Measurements from ENCODE around the gene TMEM184B.

Gene TMEM184B

DNA sequence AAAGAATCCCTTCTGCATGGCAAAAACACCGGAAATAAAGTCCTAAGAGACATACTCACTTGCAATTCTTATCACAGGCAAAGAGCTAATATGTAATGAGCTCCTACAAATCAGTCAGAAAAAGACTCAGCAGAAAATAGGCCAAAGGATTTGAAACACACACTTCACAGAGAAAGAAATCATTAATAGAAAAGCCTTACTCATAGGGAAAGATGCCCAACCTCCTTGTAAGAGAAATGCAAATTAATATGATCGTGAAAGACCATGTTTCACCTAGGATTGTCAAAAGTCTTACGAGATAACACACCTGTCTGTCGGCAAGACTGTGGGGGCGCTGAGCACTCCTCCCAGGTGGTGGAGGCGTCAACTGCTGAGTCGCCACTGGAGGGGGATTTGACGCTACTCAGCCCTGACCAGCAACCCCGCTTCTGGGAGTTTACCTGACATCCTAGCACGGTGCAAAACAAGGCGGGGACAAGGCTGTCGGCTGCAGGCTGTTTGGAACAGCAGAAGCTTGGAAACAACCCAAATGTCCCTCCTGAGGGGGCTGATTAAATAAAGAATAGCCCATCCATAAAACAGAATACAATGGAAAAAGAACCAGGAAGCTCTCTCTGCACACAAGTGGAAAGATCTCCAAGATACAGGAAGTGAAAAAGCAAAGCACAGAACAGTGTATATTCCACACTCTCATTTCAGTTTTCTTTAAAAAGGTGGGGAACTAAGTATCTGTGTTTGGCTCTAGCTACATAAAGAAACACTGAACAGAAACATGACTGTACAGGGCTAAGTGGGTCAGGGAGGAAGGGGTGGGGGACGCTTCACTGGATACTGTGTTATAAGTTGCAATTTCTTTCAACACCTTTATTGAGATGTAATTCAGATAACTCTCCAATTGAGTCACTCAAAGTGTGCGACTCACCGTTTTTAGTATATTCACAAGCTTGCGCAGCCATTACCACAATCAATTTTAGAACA, 33.0 kb upstream of the TMEM184B start:
- no peak for DNase-seq

DNA sequence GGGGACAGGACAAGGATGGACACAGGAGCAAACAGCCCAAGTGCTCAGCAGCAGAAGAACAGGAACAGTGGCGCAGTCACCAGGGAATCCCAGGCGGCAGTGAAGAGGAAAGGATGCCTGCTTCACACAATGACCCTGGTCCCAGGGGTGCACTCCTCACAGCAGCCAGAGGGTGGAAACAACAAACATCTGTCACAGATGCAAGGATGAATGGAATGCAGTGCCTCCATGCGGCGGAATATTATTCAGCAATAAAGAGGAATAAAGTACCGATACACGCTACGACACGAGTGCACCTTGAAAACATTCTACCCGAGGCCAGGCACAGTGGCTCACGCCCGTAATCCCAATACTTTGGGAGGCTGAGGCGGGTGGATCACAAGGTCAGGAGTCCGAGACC, 31.7 kb upstream of the TMEM184B start:
- DNase-seq: no peak

DNA sequence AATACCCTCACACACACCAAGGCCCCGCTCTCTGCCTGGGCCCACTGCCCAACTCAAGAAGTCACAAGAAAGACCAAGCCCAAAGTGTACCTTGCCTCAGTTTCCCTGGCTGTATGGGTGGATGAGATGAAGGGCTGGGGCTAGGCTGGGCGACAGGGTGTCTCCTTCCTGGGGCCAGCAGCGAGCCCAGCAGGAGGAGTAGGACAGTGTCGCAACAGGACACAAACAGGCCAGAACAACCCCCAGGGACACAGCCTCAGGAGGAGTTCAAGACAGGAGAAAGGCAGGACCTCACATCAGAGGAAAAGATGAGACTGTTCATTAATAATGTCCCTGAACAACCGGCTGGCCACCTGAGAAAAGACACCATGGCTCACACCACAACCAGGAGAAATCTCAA, 31.2 kb upstream of the TMEM184B start:
- no peak for DNase-seq

DNA sequence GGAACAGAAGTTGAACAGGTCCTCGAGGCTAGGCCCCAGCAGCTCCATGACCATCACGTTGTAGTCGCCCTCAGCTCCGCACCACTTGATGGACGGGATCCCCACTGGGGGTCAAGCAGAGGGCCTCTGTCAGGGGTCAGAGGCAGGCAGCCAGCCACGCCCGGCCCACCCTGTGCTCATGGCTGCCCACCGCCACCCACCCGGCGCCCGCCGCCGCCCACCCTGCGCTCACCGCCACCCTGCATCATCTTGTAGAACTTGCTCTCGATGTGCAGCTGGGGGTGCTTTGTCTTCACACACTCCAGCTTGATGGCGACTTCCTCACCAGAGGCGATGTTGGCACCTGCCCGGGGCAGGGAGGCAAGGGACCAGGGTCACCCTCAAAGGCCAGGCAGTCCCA, 30.1 kb upstream of the TMEM184B start:
- no peak for DNase-seq

DNA sequence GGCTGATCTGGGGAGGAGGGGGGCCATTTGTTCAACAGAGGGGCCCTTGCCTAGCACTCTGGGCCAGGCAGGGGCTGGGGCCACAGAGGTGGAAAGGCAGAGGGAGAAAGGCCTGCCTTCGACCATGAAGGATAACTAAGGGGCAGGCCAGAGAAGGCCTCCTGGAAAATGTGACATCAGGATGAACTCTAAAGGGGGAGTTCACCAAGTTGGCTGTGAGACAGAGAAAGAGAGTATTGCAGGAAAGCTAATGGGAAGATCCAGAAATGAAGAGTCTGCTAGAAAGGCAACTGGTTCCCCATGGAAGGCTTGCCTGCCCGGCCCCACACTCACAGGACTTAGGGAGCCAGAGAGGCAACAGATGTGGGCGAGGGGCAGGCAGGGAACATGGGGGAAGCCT, 28.1 kb upstream of the TMEM184B start:
- no peak for DNase-seq

DNA sequence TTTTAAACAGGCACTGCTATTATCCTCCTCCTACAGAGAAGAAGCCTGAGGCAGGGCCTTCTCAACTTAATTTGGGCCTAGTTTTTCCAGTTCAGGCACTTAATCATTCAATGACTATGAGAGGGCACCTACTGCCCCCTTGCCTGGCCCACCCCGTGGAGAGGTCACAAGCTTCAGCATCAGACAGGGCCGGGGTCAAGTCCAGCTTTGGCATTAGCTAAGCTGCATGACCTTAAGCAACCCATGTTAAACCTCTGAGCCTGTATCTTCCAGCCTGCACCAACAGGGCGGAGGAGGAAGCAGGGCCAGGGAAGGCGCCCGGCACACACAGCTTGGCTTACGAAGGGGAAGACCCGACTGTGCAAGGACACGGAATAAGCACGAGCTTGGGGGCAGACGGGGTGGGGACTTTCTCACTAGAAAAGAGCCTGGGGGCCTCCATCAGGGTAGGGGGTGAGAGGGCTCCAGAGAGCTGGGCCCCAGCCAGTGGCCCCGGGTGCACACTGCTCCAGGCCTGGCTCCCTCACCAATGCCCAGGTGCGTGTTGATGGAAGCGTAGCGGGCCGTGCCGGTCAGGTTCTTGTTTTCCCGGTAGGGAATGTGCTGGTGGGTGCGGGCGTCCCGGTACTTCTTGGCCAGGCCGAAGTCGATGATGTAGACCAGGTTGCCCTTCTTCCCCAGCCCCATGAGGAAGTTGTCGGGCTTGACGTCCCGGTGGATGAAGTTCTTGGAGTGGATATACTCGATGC, 27.6 kb upstream of the TMEM184B start:
- DNase-seq: no peak

DNA sequence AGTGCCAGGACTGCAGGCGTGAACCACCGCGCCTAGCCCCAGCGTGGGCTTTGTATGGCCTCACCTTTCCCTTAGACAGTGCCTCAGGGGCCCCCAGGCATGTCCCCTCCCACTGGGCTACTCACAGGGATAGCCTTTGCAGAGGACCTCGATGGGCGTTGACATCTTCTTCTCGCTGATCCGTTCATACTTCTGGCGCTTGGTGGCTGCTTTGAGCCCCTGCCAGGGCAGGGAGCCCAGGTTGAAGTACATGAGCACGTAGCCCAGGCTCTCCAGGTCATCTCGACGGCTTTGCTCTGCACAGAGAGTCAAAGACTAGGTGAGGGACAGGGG, 26.9 kb upstream of the TMEM184B start:
- no peak for DNase-seq

DNA sequence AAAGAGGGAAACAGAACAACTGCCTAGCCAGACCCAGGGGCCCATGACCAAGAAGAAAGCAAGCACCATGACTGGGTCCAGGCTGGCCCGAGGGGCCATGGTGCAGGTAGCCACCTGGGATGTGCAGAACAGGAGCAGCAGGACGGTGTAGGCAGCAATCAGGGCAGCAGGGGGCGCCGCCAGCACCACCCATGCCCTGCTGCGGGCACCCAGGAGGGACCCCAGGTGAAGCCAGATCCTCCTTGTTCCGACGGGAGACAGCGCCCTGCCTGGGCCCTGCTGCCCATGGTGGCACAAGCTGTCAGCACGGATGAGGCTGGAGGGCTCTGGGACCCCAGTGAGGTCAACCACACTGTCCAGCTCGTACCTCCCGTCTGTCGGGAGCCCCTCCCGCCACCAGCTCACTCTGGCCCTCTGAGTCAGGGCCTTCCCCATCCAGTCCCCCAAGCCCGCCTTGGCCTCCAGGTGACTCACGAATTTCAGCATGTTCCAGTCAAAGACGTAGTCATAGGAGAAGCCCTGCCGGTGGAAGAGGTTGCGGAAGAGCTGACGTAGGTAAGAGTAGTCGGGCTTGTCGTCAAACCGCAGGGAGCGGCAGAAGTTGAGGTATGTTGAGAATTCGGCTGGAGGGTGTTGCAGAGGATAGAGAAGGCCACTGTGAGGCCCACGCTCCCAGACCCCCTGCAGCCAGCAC, 25.6 kb upstream of the TMEM184B start:
- DNase-seq: no peak

DNA sequence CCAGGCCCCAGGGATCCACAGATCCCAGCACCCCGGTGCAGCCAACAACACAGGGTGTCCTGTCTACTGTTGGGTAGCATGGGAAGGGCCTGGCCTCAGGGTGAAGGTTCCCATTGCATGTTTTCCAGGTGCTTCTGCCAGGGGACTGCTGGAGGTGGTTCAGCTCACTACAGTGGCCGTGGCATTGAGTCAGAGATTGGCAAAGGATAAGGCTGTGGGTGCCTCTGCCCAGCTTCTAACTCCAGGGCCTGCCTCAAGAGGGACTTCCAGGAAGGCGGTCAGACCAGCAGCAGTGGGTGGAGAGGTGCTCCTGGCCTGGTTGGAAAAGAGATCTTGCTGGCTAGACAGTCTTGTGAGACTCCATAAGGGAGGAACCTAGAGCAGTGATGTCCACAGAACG, 23.6 kb upstream of the TMEM184B start:
- DNase-seq: no peak

DNA sequence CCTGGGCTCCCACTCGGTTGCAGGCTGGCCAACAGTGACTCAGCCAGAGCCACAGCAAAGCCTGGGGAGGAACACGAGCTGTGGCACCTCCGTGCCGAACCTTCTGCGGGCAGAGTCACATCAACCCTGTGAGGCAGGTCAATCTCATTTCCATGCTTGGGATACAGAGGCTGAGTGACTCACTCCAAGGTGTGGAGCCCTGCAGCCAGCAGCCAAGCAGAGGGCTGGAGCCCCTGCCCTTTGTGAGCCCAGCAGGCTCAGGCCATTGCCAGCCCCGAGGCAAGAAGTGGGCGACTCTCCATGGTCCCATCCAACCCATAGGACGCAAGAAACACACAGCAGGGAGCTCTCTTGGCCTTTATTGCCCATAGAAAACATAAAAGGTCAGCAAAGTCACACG, 23.1 kb upstream of the TMEM184B start:
- no peak for DNase-seq

DNA sequence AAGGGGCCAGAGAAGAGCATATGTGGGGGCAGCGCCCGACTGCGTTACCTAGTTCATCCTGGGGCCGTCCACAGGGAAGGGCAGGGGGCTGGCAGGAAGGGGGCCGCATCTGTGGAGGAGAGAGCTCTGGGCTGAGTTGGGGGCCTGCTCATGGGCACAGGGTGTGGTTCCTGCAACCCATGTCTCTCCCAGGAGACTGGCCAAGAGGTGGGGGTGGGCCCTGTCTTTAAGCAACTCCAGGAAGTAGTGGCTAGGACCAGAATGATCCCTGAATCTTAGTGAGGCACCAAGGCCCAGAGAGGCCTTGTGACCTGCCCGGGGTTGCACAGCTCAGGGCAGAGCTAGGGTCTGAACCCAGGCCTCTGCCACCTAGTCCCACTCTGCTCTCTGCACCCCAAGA, 22.5 kb upstream of the TMEM184B start:
- DNase-seq: no peak

DNA sequence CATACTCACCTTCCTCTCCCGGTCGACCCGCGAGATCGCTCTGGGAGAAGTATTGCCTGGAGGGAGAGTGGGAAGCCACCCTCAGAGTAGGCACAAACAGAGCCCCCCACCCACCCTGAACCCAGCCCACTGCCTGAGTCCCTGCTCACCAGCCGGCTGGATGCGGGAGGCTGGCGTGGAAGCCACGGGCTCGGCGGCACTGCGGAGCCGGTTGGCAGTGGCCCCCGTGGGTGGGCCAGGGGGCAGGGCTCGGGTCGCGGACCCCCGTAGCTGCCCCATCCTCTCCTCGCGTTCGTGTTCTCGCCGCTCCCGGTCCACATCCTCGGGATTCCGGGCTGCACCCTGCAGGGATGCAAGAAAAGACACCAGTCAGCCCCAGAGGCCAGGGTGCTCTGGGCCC, 21.4 kb upstream of the TMEM184B start:
- no peak for DNase-seq

DNA sequence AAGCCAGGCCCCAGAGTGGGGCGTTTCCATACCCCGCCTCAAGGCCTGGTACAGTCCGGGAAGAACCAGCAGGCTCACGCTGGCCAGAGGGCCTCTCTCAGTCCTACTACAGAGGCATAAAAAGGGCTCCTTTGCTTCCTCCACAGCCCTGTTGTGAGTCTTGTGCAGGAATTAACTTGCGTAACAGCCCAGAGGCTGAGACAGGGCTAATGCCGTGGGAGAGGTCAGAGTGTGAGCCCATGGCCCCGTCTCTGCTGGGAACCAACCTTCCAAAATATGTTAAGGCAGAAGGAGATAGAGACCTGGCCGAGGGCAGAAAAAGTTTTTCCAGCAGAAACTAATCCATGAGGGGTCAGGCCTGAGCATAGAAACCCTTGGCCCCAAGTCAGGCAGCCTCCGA, 19.9 kb upstream of the TMEM184B start:
- no peak for DNase-seq

DNA sequence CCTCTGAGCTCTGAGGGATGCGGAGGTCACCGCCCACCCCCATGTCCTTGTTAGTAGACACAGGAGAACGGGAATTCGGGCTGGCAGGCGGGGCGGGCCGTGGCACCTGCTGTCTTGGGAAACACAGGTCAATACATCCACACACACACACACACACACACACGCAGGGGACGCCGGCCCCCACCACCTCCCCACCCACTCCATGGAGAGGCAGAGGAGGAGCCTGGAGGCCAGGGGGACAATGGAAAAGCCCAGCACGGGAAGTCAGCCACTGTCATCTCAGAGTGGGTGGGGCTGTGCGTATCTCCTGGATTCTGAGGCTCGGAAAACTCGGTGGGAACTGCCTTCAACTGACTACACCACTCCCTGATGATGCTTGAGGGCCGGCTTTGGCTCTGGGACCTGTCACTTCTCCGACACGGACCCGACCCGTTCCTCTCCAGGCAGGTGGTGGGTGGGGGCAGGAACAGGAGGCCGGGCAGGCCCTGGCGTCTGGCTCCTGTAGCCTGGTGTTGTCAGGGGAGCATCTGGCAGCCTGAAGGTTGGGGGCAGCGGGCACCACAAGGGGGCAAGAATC, 18.5 kb upstream of the TMEM184B start:
- DNase-seq: no peak

DNA sequence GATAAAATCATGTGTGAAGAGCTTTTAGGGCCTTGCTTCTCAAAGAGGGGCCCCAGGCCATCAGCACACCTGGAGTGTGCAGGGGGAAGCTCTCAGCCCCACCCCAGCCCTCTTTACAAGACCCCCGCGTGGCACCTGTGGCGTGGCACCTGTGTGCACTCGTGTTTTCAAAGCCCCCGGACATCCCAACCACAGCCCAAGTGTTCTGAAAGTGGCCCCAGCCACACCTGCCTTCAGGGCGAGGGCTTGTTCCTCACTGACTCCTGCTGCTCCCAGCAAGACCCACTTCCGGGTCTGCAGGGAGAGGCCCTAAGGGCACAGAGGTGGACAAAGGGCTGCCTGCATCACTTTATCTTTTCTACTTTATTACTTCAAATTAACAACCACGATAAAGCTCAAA, 17.5 kb upstream of the TMEM184B start:
- no peak for DNase-seq

DNA sequence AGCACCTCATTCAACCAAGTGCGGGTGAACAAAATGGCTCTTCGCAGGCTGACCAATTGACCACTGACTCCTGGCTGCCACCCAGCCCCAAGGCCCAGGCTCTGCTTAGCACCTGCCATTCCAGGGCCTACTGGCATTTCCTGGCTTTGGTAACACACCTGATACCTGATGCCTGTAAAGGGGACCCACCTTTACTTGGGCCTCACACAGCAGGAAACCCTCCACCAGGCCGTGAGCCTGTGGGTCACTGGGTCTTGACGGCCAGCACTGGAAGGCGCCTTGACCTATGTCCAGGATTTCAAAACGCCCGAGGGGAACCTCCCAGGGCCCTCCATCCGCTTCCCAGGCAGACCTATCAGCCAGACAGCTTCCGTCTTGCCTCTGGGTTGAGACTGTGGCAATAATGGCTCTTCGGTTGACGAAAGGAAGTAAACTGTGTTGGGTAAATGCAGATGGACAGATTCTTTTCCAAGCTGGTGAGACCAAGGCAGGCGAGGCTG, 16.8 kb upstream of the TMEM184B start:
- no peak for DNase-seq

DNA sequence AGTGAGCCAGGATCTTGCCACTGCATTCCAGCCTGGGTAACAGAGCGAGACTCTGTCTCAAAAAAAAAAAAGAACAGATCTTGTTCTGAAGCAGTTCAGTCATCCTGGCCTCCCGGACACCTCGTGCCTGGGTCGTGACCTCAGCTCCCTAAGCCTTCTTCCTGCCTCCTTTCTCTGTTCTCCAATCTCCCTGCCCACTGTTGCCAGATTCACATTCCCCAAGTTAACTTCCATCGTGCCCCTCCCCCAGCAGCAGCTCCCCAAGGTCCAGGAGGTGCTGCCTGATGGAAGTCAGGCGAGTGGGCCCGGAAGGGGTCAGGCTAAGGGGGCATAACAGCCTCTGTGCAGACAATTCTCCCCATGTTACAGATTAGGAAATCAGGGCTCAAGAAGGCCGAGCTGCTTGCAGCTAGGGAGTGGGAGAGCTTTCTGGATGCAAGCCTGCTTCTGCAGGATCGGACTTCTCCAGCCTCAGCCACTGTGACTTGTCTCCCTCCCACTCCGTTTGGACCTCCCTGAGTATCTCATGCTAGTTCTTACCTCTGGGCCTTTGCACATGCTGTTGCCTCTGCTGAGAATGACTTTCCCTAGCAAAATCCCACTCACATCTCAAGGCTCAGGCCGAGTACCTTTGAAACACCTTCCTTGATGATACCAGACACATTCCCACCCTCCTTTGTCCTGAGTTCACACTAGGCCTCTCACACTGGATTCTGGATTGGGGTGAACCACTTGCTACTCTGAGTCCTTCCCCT, 14.3 kb upstream of the TMEM184B start:
- DNase-seq: no peak

DNA sequence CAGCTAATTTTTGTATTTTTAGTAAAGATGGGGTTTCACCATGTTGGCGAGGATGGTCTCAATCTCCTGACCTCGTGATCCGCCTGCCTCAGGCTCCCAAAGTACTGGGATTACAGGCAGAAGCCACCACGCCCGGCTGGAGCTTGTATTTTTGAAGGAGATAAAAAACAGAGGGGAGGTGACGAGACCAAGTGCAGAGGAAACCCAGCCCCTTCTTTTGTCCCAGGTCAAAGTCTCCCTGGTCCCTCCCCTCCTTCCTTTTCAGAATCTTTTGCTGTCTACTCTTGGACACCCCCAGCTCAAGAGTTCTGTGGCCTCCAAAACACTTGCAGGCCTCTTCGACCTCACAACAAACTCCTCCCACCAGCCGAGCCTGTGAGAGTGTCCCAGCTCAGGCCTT, 12.2 kb upstream of the TMEM184B start:
- DNase-seq: no peak

DNA sequence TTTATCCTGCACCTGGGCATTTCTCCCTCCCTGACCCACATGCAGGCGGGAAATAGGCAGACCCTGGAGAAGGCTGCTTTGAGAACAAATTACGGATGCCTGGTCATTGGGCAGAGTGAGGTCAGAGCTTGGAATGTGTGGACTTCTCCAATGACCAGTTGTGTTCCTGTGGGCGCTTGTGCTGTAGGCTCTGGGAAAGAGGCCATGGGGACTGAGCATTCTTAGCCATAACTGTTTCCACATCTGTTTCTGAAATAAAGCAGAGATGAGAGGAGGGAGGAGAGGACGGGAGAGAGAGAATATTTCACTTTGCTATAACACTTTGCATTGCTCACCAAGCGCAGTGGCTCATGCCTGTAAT, 11.2 kb upstream of the TMEM184B start:
- DNase-seq: no peak

DNA sequence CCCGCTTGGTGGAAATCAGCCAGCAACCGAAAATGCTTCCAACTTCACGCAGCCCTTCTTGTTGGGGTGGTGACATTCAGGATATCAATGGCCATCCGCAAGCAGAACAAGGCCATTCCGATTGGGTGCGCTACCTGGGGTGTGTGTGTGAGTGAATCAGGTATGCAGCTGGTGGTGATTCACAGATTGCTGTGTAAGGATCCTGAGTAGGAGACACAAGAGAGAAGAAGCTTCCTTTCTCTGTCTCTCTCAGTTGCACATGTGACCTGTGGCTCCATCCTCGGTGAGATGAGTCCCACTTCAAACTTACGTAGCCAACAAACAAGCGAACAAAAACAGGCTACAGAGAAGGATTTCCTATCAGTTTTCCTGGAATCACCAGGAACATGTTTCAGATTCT, 9.6 kb upstream of the TMEM184B start:
- no peak for DNase-seq

DNA sequence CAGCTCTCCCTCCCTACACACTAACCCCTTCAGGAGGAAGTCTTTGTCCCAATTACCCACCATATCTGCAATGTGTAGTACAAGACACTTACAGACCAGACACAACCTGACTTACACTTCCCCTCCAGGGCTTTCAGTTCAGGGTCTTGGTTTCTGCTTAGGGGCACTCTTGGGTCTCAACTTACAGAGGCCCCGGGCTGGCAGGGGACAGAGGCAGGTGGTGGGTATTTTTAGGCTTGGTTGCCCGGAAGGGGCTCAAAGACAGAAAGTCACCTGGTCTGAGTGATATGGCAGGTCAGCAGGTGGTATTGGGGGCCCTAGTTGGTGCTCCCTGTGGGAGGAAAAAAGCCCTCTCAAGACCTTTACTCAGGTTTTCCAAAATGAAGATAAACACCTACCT, 3.4 kb upstream of the TMEM184B start:
- DNase-seq: no peak

DNA sequence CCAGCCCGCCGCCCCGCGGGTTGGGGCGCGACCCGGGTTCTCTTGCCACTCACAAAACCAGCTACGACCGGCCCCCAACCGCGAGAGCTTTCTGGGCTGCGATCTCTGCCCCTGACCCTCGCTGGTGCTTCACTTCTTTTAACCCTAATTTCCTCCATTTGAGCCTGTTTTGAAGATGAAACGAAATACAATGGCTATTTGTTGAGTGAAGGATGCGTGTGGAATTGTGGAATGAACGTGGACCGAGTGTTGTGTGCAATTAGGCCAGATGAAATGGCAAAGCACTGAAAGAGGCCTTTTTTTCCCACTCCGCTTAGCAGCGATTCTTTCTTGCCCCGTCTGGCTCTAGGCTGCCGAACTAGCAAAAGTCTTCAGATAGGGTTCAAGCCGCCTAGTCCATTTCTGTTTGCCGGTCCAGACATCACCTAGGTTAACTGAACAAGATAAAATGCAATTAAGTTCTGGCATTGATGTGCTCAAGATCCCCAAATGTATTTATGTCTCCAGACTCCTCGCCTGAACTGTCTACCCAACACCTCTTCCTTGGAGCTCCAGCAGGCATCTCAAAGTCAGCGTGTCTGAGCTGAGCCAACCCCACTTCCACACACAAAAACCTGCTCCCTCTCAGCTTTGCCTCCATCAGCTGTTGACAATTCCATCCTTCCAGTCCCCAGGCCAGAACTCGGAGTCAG, 471 bp upstream of the TMEM184B start:
- no peak for DNase-seq
